ENCODE data around the gene SMCHD1. TPM values are rescaled to one million over a fixed set of nuclear protein-coding genes. Genes with fewer than 3 reads are reported as not detected.
"Not testable (repeated sequence)": the region's sequence is repeated elsewhere in the genome, so short reads cannot be mapped to it uniquely, and the experiment has no call there.

SMCHD1 gene
- total RNA-seq, 2 donors from 2014 or later: 103 to 137 TPM

DNA sequence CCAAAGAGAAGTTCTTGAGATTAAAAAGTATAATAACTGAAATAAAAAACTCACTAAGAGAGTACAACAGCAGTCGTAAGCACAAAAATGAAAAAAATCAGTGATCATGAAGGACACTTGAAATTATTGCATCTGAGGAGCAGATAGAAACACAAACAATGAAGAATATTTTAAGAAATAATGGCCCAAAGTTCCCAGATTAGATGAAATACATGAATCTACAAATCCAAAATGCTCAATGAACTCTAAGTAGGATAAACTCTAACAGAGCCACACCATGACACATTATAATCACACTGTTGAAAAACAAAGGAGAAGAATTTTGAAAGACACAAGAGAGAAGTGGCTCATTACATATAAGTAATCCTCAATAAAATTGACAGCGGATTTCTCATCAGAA is 159.4 kb downstream of the SMCHD1 start:
- no peak overlapping the region for H3K4me3 Mint-ChIP-seq

DNA sequence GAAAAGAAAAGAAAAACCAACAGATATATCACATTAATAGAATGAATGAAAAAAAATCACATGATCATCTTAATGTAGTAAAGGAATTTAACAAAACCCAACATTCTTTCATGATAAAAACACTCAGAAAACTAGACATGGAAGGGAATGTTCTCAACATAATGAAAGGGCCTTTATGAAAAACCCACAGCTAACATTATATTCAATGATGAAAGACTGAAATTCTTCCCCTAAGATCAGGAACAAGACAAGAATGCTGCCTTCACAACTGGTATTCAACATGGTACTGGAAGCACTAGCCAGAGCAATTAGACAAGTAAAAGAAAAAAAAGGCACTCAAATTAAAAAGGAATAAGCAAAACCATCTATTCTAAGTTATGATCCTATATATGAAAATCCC is 162.8 kb downstream of the SMCHD1 start:
- Mint-ChIP-seq H3K9me3 (peaks cover 5 to 11% of the 10 kb centered on the region in 2 donors), H3K4me3 (no peak overlapping the region), H3K4me1 (ENCODE audit: low read depth) (no peaks in the 10 kb centered on the region), H3K27me3 (ENCODE audit: low read depth) (no peaks in the 10 kb centered on the region), H3K36me3 (ENCODE audit: insufficient read depth in 2 of 2) (peaks cover 2% of the 10 kb centered on the region in 2 donors), H3K27ac (no peak overlapping the region)
- DNase-seq (no peak), ATAC-seq (replicated peaks in 1 of 2) (no peak)

More for the DNA sequence above, 159.4 kb downstream of the SMCHD1 start:
- no peak overlapping the region for H3K27ac Mint-ChIP-seq
- ATAC-seq (replicated peaks in 1 of 2) (no peak), DNase-seq (no peak)
- H3K4me1 Mint-ChIP-seq (ENCODE audit: low read depth): no peaks in the 10 kb centered on the region
- H3K9me3 Mint-ChIP-seq: peaks cover 17 to 20% of the 10 kb centered on the region in 2 donors
- H3K27me3 Mint-ChIP-seq (ENCODE audit: low read depth): no peaks in the 10 kb centered on the region
- H3K36me3 Mint-ChIP-seq (ENCODE audit: insufficient read depth in 2 of 2): peaks cover 9 to 13% of the 10 kb centered on the region in 2 donors

DNA sequence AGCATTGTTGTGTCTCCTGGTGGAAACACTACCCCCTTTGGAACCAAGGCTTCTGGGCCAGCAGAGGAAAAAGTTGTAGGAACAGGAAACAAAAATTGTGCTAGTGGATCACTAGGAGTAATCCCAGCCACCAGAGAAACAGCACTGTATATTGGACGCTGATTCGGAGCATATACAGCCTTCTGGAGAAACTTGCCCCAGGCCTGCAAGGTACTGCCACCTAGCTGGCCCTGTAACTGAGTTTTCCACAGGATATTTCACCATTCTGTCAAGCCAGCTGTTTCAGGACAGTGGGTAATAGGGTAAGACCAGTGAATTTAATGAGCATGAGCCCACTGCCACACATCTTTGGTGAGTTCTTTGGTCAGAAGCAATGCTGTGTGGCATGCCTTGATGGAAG is 166.2 kb downstream of the SMCHD1 start:
- H3K27ac Mint-ChIP-seq: no peak overlapping the region
- no peaks in the 10 kb centered on the region for H3K27me3 Mint-ChIP-seq (ENCODE audit: low read depth)
- H3K4me1 Mint-ChIP-seq (ENCODE audit: low read depth): no peaks in the 10 kb centered on the region
- H3K9me3 Mint-ChIP-seq: peaks cover 2% of the 10 kb centered on the region in 2 donors
- H3K4me3 Mint-ChIP-seq: no peak overlapping the region
- no peak for DNase-seq
- no peaks in the 10 kb centered on the region for H3K36me3 Mint-ChIP-seq (ENCODE audit: insufficient read depth in 2 of 2)
- ATAC-seq (replicated peaks in 1 of 2): no peak

DNA sequence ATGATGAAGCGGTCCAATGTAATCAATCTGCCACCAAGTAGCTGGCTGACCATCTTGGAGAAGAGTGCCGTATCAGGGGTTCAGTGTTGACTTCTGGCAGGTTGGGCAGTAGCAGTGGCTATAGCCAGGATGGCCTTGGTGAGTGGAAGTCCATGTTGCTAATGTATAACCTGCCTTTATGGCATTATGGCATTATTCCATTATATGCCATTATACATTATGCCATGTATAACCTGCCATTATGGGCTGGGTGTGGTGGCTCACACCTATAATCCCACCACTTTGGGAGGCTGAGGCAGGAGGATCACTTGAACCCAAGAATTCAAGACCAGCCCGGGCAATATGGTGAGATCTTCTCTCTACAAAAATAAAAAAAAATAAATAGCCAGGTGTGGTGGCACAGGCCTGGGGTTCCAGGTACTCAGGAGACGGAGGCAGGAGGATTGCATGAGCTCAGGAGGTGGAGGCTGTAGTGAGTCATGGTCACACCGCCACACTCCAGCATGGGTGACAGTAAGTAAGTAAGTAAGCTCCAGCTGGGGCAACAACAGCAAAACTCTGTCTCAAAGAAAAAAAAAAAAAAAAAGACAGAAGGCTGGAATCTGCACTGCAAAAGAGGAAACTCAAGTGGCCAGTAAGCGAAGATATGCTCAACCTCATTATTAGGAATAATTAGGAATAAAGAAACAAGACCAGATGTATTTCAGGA is 166.8 kb downstream of the SMCHD1 start:
- Mint-ChIP-seq H3K27me3 (ENCODE audit: low read depth) (no peaks in the 10 kb centered on the region), H3K27ac (no peak overlapping the region), H3K9me3 (peaks cover under 1 to 2% of the 10 kb centered on the region in 2 donors), H3K4me1 (ENCODE audit: low read depth) (no peaks in the 10 kb centered on the region), H3K36me3 (ENCODE audit: insufficient read depth in 2 of 2) (no peaks in the 10 kb centered on the region), H3K4me3 (no peak overlapping the region)
- no peak for ATAC-seq (replicated peaks in 1 of 2)
- no peak for DNase-seq

GRCh38 chr18:2823202-2823601 is 167.7 kb downstream of the SMCHD1 start:
- Mint-ChIP-seq H3K36me3 (ENCODE audit: insufficient read depth in 2 of 2) (no peaks in the 10 kb centered on the region), H3K4me3 (no peak overlapping the region), H3K27me3 (ENCODE audit: low read depth) (no peaks in the 10 kb centered on the region), H3K4me1 (ENCODE audit: low read depth) (no peaks in the 10 kb centered on the region), H3K27ac (no peak overlapping the region), H3K9me3 (peaks cover 0 to 2% of the 10 kb centered on the region in 2 donors)
- DNase-seq (no peak), ATAC-seq (replicated peaks in 1 of 2) (no peak)

DNA sequence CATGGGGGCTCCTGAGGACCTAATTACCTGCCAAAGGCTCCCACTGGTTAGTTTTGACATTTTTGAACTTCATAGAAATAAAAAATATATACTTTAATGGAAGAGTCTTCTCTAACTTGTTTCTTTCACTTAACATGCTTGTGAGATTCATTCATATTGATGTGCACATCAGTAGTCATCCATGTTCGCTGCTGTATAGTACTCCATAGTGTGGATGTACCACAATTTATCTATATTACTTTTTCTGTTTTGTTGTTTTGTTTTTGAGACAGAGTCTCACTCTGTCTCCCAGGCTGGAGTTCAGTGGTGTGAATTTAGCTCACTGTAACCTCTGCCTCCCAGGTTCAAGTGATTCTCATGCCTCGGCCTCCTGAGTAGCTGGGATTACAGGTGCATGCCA is 168.4 kb downstream of the SMCHD1 start:
- H3K27ac Mint-ChIP-seq: no peak overlapping the region
- H3K9me3 Mint-ChIP-seq: peaks cover 0 to 2% of the 10 kb centered on the region in 2 donors
- DNase-seq: no peak
- H3K4me3 Mint-ChIP-seq: no peak overlapping the region
- H3K27me3 Mint-ChIP-seq (ENCODE audit: low read depth): no peaks in the 10 kb centered on the region
- H3K4me1 Mint-ChIP-seq (ENCODE audit: low read depth): no peaks in the 10 kb centered on the region
- no peaks in the 10 kb centered on the region for H3K36me3 Mint-ChIP-seq (ENCODE audit: insufficient read depth in 2 of 2)
- no peak for ATAC-seq (replicated peaks in 1 of 2)

- no peaks in the 10 kb centered on the region for H3K4me1 Mint-ChIP-seq (ENCODE audit: low read depth)
- peaks cover 0 to 2% of the 10 kb centered on the region in 2 donors for H3K9me3 Mint-ChIP-seq
- ATAC-seq (replicated peaks in 1 of 2) (no peak), DNase-seq (no peak)
- H3K36me3 Mint-ChIP-seq (ENCODE audit: insufficient read depth in 2 of 2): no peaks in the 10 kb centered on the region
- no peak overlapping the region for H3K4me3 Mint-ChIP-seq
- H3K27ac Mint-ChIP-seq: no peak overlapping the region
- no peaks in the 10 kb centered on the region for H3K27me3 Mint-ChIP-seq (ENCODE audit: low read depth)
Measured at GRCh38 chr18:2824865-2825264, 169.3 kb downstream of the SMCHD1 start.

GRCh38 chr18:2825613-2826175 is 170.2 kb downstream of the SMCHD1 start:
- Mint-ChIP-seq H3K4me3 (no peak overlapping the region), H3K9me3 (peaks cover 0 to 2% of the 10 kb centered on the region in 2 donors), H3K4me1 (ENCODE audit: low read depth) (no peaks in the 10 kb centered on the region), H3K27me3 (ENCODE audit: low read depth) (no peaks in the 10 kb centered on the region), H3K36me3 (ENCODE audit: insufficient read depth in 2 of 2) (no peaks in the 10 kb centered on the region), H3K27ac (no peak overlapping the region)
- ATAC-seq (replicated peaks in 1 of 2) (no peak), DNase-seq (no peak)

DNA sequence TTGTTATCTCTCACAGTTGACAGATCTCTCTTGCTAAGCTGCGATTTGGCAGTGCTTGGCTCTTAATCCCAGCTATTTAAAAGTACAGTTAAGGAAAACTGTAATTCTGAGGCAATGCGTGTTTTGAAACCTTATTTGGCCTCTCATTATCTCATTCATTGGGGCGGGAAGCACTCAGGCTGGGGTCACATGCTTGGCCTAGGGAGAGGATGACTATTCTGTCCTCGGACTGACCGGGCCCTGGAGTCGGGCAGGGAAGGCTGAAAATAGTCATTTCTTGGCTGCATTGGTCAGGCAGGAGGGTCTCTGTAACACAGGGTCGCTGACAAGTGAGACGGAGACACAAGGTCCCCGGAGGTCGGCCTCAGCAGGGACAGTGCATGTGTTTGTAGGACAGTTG is 171.1 kb downstream of the SMCHD1 start:
- DNase-seq (no peak), ATAC-seq (replicated peaks in 1 of 2) (no peak)
- Mint-ChIP-seq H3K27ac (no peak overlapping the region), H3K4me3 (no peak overlapping the region), H3K36me3 (ENCODE audit: insufficient read depth in 2 of 2) (no peaks in the 10 kb centered on the region), H3K4me1 (ENCODE audit: low read depth) (no peaks in the 10 kb centered on the region), H3K9me3 (peaks cover 0 to 2% of the 10 kb centered on the region in 2 donors), H3K27me3 (ENCODE audit: low read depth) (no peaks in the 10 kb centered on the region)

DNA sequence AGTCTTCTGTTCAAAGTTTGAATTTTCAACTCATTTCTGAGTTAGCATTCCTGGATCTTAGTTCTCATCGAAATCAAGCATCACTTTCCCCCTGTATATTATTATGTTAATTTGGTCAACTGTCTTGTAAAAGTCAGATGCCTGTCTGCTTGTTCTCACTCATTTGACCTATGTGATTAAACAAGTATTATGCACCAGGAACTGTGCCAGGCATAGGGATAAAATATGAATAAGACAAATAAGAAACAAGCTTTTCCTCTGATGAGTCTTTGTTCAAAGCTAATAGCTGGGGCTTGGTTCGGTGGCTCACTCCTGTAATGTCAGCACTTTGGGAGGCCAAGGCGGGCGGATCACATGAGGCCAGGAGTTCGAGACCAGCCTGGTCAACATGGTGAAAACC is 171.5 kb downstream of the SMCHD1 start:
- no peak overlapping the region for H3K4me3 Mint-ChIP-seq
- H3K4me1 Mint-ChIP-seq (ENCODE audit: low read depth): no peaks in the 10 kb centered on the region

DNA sequence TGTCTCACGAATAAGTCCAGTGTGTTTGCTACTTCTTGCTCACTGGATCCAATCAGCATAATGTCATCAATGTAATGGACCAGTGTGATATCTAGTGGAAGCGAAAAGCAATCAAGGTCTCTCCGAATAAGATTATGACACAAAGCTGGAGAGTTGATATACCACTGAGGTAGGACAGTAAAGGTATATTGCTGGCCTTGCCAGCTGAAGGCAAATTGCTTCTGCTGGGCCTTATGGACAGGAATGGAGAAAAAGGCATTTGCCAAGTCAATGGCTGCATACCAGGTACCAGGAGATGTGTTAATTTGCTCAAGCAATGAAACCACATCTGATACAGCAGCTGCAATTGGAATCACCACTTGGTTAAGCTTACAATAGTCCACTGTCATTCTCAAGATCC is 180.6 kb downstream of the SMCHD1 start:
- H3K27ac Mint-ChIP-seq; ATAC-seq (replicated peaks in 1 of 2); H3K27me3 Mint-ChIP-seq (ENCODE audit: low read depth); H3K9me3 Mint-ChIP-seq; DNase-seq; H3K4me3 Mint-ChIP-seq; H3K4me1 Mint-ChIP-seq (ENCODE audit: low read depth): not testable (repeated sequence)
- peaks cover 6 to 11% of the 10 kb centered on the region in 2 donors for H3K36me3 Mint-ChIP-seq (ENCODE audit: insufficient read depth in 2 of 2)

More for the DNA sequence above, 171.5 kb downstream of the SMCHD1 start:
- DNase-seq: no peak
- H3K27me3 Mint-ChIP-seq (ENCODE audit: low read depth): no peaks in the 10 kb centered on the region
- no peaks in the 10 kb centered on the region for H3K36me3 Mint-ChIP-seq (ENCODE audit: insufficient read depth in 2 of 2)
- ATAC-seq (replicated peaks in 1 of 2): no peak
- peaks cover 0 to 2% of the 10 kb centered on the region in 2 donors for H3K9me3 Mint-ChIP-seq
- H3K27ac Mint-ChIP-seq: no peak overlapping the region

DNA sequence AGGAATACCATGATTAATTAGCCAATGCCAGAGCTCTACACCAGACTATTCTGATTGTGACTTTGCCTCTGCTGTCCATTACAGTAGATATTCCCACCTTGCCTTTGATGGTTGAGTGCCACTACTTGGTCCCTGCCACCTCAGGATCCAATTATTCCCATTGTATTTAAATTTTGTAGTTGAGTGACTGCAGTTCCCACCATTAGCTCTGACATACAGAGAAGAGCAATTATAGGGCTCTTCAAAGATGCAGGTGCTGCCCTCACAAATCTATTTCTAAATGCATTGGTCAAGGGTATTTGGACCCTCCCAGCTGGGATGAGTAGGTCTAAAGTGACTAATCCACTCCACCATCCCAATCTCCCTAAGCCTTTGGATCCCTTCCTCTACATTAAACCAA is 181.8 kb downstream of the SMCHD1 start:
- H3K4me1 Mint-ChIP-seq (ENCODE audit: low read depth); H3K27ac Mint-ChIP-seq; DNase-seq; H3K4me3 Mint-ChIP-seq; H3K9me3 Mint-ChIP-seq; ATAC-seq (replicated peaks in 1 of 2); H3K27me3 Mint-ChIP-seq (ENCODE audit: low read depth): not testable (repeated sequence)
- peaks cover 6 to 11% of the 10 kb centered on the region in 2 donors for H3K36me3 Mint-ChIP-seq (ENCODE audit: insufficient read depth in 2 of 2)

GRCh38 chr18:2839202-2839601 is 183.7 kb downstream of the SMCHD1 start:
- Mint-ChIP-seq H3K4me3 (no peak overlapping the region), H3K36me3 (ENCODE audit: insufficient read depth in 2 of 2) (peaks cover 6 to 11% of the 10 kb centered on the region in 2 donors), H3K27ac (no peak overlapping the region), H3K27me3 (ENCODE audit: low read depth) (no peaks in the 10 kb centered on the region), H3K9me3 (peaks cover 2 to 8% of the 10 kb centered on the region in 2 donors), H3K4me1 (ENCODE audit: low read depth) (no peaks in the 10 kb centered on the region)
- ATAC-seq (replicated peaks in 1 of 2) (no peak), DNase-seq (no peak)

DNA sequence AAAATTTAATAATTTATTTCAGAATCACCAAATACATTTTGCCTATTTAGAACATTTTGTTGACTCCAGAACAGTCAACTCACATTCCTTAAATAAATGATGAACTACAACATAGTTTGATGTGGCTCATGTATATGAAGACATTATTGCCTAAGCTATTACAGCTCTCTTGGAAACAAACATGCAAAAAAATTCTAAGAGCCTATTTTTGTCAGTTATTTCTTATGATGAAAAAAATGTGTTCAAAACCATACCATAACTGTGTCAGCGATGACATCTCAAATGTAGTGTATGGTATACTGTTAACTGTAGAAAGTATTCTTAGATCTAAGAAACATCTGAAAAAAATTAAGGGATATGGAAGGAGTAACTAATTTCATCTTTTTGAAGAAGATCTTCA is 185.0 kb downstream of the SMCHD1 start:
- H3K36me3 Mint-ChIP-seq (ENCODE audit: insufficient read depth in 2 of 2): peaks cover 6 to 11% of the 10 kb centered on the region in 2 donors
- ATAC-seq (replicated peaks in 1 of 2) (no peak), DNase-seq (no peak)
- no peaks in the 10 kb centered on the region for H3K4me1 Mint-ChIP-seq (ENCODE audit: low read depth)
- no peak overlapping the region for H3K27ac Mint-ChIP-seq
- H3K27me3 Mint-ChIP-seq (ENCODE audit: low read depth): peaks cover 6% of the 10 kb centered on the region
- H3K9me3 Mint-ChIP-seq: peaks cover 2 to 8% of the 10 kb centered on the region in 2 donors
- H3K4me3 Mint-ChIP-seq: no peak overlapping the region
